ENCODE measurements around the gene USP16. TPM values are rescaled to one million over a fixed set of nuclear protein-coding genes. Genes with fewer than 3 reads are reported as not detected.

The USP16 gene
- total and polyA plus RNA-seq, 2 donors (not counting 1 experiment from before 2014, with no cell fraction given), result 13.1 to 54.7 TPM

DNA sequence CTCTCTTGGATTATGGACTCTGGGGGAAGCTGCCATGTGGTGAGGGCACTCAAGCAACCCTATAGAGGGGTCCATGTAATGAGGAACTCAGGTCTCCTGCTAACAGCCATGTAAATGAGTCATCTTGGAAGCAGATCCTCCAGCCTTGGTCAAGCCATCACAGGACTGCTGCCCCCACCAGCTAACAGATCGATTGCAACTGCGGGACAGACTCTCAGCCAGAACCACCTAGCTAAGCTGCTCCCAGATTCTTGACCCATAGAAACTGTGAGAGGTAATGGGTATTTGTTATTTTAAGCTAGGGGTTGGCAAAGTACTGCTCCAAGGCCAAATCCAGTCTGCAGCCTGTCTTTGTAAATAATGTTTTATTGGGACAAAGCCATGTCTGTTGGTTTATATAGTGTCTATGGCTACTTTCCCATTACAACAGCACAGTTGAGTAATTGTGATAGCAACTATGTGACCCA lies 78.4 kb downstream of the USP16 start:
- intact Hi-C loops (cut with micrococcal nuclease), result no loop called here

More for the DNA sequence above, 78.4 kb downstream of the USP16 start:
- H3K27me3 Mint-ChIP-seq, result no peaks in the 10 kb centered on the region
- ChIA-PET CTCF (interaction anchor here (0.9 kb wide), 1 partner anchor 191 kb away, joined by 3 read pairs; no protein-coding TSS in a partner anchor), POLR2A (no interaction called here)
- WGBS (ENCODE audit: insufficient coverage), result 100% methylated on average over 2 of the region's 2 CpGs
- Histone ChIP-seq H2AFZ (ENCODE audit: insufficient read depth, low read depth, low read length, poor library complexity, severe bottlenecking) (no peak overlapping the region), H3K9me3 (ENCODE audit: control extremely low read depth in 1 of 3, control insufficient read depth in 2 of 3, insufficient read depth in 1 of 3, low read length in 2 of 3) (peaks cover 0 to 4% (median 0%) of the 10 kb centered on the region in 3 donors), H3K79me2 (ENCODE audit: control insufficient read depth, insufficient read depth, low read length) (no peaks in the 10 kb centered on the region), H3K27ac (ENCODE audit: low read length in 2 of 2) (no peak overlapping the region), H4K20me1 (ENCODE audit: control insufficient read depth, insufficient read depth, low read length, poor library complexity, severe bottlenecking) (no peaks in the 10 kb centered on the region), H3K27me3 (replicated peaks in 1 of 4; ENCODE audit: control extremely low read depth in 1 of 4, control insufficient read depth in 3 of 4, insufficient read depth in 4 of 4, low read length in 3 of 4) (no peaks in the 10 kb centered on the region), H3K9ac (ENCODE audit: low read length) (no peak overlapping the region), H3K4me1 (ENCODE audit: control insufficient read depth in 2 of 2, insufficient read depth in 2 of 2, low read length in 2 of 2) (peaks cover 4 to 5% of the 10 kb centered on the region in 2 donors), H3K4me3 (ENCODE audit: control extremely low read depth in 1 of 5, extremely low read depth in 1 of 5, insufficient read depth in 1 of 5, low read depth in 2 of 5, low read length in 4 of 5) (no peak overlapping the region), H3K36me3 (replicated peaks in 1 of 2; ENCODE audit: control extremely low read depth in 1 of 2, control insufficient read depth in 1 of 2, extremely low read depth in 1 of 2, insufficient read depth in 2 of 2, low read length in 1 of 2) (no peaks in the 10 kb centered on the region), H3K4me2 (replicated peaks; ENCODE audit: low read depth, low read length, poor library complexity, severe bottlenecking) (no peak overlapping the region)
- H3K4me1 Mint-ChIP-seq, result peaks cover 10% of the 10 kb centered on the region
- no peak overlapping the region for H3K27ac Mint-ChIP-seq
- H3K9me3 Mint-ChIP-seq (ENCODE audit: insufficient read depth), result no peaks in the 10 kb centered on the region
- ATAC-seq (ENCODE audit: low read depth) (no peak), DNase-seq (no peak)
- TF ChIP-seq, protein P1, sequence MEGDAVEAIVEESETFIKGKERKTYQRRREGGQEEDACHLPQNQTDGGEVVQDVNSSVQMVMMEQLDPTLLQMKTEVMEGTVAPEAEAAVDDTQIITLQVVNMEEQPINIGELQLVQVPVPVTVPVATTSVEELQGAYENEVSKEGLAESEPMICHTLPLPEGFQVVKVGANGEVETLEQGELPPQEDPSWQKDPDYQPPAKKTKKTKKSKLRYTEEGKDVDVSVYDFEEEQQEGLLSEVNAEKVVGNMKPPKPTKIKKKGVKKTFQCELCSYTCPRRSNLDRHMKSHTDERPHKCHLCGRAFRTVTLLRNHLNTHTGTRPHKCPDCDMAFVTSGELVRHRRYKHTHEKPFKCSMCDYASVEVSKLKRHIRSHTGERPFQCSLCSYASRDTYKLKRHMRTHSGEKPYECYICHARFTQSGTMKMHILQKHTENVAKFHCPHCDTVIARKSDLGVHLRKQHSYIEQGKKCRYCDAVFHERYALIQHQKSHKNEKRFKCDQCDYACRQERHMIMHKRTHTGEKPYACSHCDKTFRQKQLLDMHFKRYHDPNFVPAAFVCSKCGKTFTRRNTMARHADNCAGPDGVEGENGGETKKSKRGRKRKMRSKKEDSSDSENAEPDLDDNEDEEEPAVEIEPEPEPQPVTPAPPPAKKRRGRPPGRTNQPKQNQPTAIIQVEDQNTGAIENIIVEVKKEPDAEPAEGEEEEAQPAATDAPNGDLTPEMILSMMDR (IDR thresholded peaks at IDR 0.05), result no peak
- TF ChIP-seq EZH2 (IDR thresholded peaks at IDR 0.05; ENCODE audit: borderline replicate concordance, insufficient read depth, low read depth, low read length, poor library complexity, severe bottlenecking), result no peak
- no peak overlapping the region for H3K4me3 Mint-ChIP-seq

Other genes with a start within 250 kb of the USP16 start
- gene LTN1, start 31.8 kb upstream of the USP16 start, total RNA-seq, result 30.1 and 32.6 TPM in 2 replicates
- gene LTN1, start 31.8 kb upstream of the USP16 start, polyA plus RNA-seq, result 6.6 and 8.0 TPM in 2 replicates
- gene RWDD2B, start 5.3 kb upstream of the USP16 start, total RNA-seq, result 5.5 and 8.2 TPM in 2 replicates
- gene RWDD2B, start 5.3 kb upstream of the USP16 start, polyA plus RNA-seq, result 3.1 and 4.2 TPM in 2 replicates
- 92.8 and 100 TPM in 2 replicates for gene CCT8, start 49.0 kb downstream of the USP16 start, total RNA-seq
- 59.2 and 73.1 TPM in 2 replicates for gene CCT8, start 49.0 kb downstream of the USP16 start, polyA plus RNA-seq
- 8.9 and 10.1 TPM in 2 replicates for gene MAP3K7CL, start 106.0 kb downstream of the USP16 start, total RNA-seq
- gene MAP3K7CL, start 106.0 kb downstream of the USP16 start, polyA plus RNA-seq, result 11.9 and 24.7 TPM in 2 replicates